HepG2 (cell line): ENCODE measurements around the gene C1orf159. TPM values are rescaled to one million over a fixed set of nuclear protein-coding genes. Genes with fewer than 3 reads are reported as not detected.

Experiments used
- ATAC-seq: fragments of 200-7000 bp; cut with Tn5 transposase; 3 replicates; pipeline ENCODE4 v1.9.1; 2020; ENCODE audit warnings: mild to moderate bottlenecking, moderate library complexity
- BruUV-seq: library from RNA; stranded (reverse); fragments of 400-500 nt; replicated peaks from 2 replicates; lab custom pipeline; 2021; lab: Mats Ljungman, UMichigan
- CTCF ChIA-PET: fragments of 300-600 bp; formaldehyde crosslinking; extraction: SDS; loops from one replicate; lab custom pipeline; 2021; ENCODE audit warnings: low total read pairs, inconsistent platforms, low intra/inter-chr PET ratio; lab: Yijun Ruan, JAX
- POLR2A ChIA-PET: fragments of 350-600 bp; sonication (Branson Sonifier 250); formaldehyde crosslinking; loops from one replicate; lab custom pipeline; 2020; ENCODE audit warnings: antibody characterized with exemption, inconsistent platforms; lab: Yijun Ruan, JAX
- DNase-seq: peaks from one replicate; pipeline ENCODE4 v3.0.0-alpha.2; 2015; ENCODE audit warnings: low spot score
- FAIRE-seq: peaks from 3 replicates; lab custom pipeline; 2011; peaks lifted over from hg19 to GRCh38; lab: Jason Lieb, UNC
- H2AFZ ChIP-seq: one replicate; pipeline ENCODE4 v1.6.1; 2011; ENCODE audit warnings: low read length, inconsistent platforms
- H3K27ac ChIP-seq: fragments of 300-600 bp; 3 replicates; pipeline ENCODE4 v1.8.0; 2011; ENCODE audit warnings: mixed run types, mild to moderate bottlenecking, mixed read lengths, low read length, inconsistent platforms; ENCODE audit not compliant: insufficient read depth; ENCODE audit errors: extremely low read length
- H3K27me3 ChIP-seq, 2 experiments: fragments of 200-600 bp in 1 of 2; 2 replicates in 1 of 2; 3 replicates in 1 of 2; pipeline versions ENCODE4 v1.6.0 to v1.8.0; 2011; ENCODE audit warnings: low read length in 2 of 2, mild to moderate bottlenecking in 2 of 2, moderate library complexity in 2 of 2, inconsistent platforms in 1 of 2; ENCODE audit not compliant: insufficient read depth in 2 of 2, control insufficient read depth in 1 of 2
- H3K36me3 ChIP-seq, 2 experiments: fragments of 200-600 bp in 1 of 2; replicated peaks in 1 of 2; 2 replicates in 1 of 2; 3 replicates in 1 of 2; pipeline versions ENCODE4 v1.5.1 to v1.8.0; 2011; ENCODE audit warnings: low read length in 2 of 2, inconsistent platforms in 1 of 2; ENCODE audit not compliant: insufficient read depth in 2 of 2, control insufficient read depth in 1 of 2
- H3K4me1 ChIP-seq: 2 replicates; pipeline ENCODE4 v1.5.1; 2012; ENCODE audit warnings: low read length, inconsistent platforms; ENCODE audit not compliant: insufficient read depth
- H3K4me2 ChIP-seq: 2 replicates; pipeline ENCODE4 v1.6.0; 2011; ENCODE audit warnings: low read depth, low read length, inconsistent platforms
- H3K4me3 ChIP-seq, 3 experiments: fragments of 200-600 bp in 1 of 3; sonication (generic), shearing (Covaris generic) in 1 of 3; replicated peaks in 1 of 3; 2 replicates each; pipeline ENCODE4 v1.5.1; 2011 to 2016; ENCODE audit warnings: low read length in 3 of 3, inconsistent platforms in 2 of 3, low read depth in 2 of 3, mild to moderate bottlenecking in 2 of 3, control low read depth in 1 of 3, mixed read lengths in 1 of 3; ENCODE audit not compliant: insufficient read depth in 1 of 3
- H3K79me2 ChIP-seq: one replicate; pipeline ENCODE4 v1.6.1; 2011; ENCODE audit warnings: low read length, inconsistent platforms; ENCODE audit not compliant: insufficient read depth
- H3K9ac ChIP-seq: 2 replicates; pipeline ENCODE4 v1.6.0; 2011; ENCODE audit warnings: mild to moderate bottlenecking, low read depth, low read length, inconsistent platforms; ENCODE audit not compliant: insufficient read depth
- H3K9me3 ChIP-seq: 2 replicates; pipeline ENCODE4 v1.5.1; 2012; ENCODE audit warnings: mild to moderate bottlenecking, low read length
- H4K20me1 ChIP-seq: 2 replicates; pipeline ENCODE4 v1.6.0; 2011; ENCODE audit warnings: inconsistent platforms, mild to moderate bottlenecking, low read length, moderate library complexity; ENCODE audit not compliant: insufficient read depth
- CEBPB ChIP-seq: IDR thresholded peaks from 2 replicates; pipeline ENCODE4 v1.6.1; 2011; ENCODE audit warnings: low read depth, low read length, improper control_type of control experiment, borderline replicate concordance
- HNRNPLL ChIP-seq: fragments of 200-400 bp; formaldehyde crosslinking; IDR thresholded peaks from 2 replicates; pipeline ENCODE4 v1.6.1; 2017; ENCODE audit warnings: mild to moderate bottlenecking, low read depth, low read length; ENCODE audit not compliant: poor library complexity, severe bottlenecking
- SATB2 ChIP-seq: sonication (generic); formaldehyde crosslinking; IDR thresholded peaks from 2 replicates; pipeline ENCODE4 v1.5.0; 2020; ENCODE audit warnings: missing genetic modification reagents
- TBX3 ChIP-seq: fragments of 450-650 bp; IDR thresholded peaks from 2 replicates; pipeline ENCODE4 v1.6.1; 2017; ENCODE audit warnings: antibody characterized with exemption, mild to moderate bottlenecking, inconsistent platforms, borderline replicate concordance
- ZNF292 ChIP-seq: sonication (generic); formaldehyde crosslinking; IDR thresholded peaks from 2 replicates; pipeline ENCODE4 v1.8.1; 2022; ENCODE audit warnings: mild to moderate bottlenecking, low read depth, missing genetic modification reagents, borderline replicate concordance
- ZNF672 ChIP-seq: sonication (generic); formaldehyde crosslinking; IDR thresholded peaks from 2 replicates; pipeline ENCODE4 v1.8.1; 2022; ENCODE audit warnings: missing genetic modification reagents
- ZSCAN29 ChIP-seq: sonication (generic); formaldehyde crosslinking; conservative IDR thresholded peaks from 2 replicates; pipeline ENCODE4 v1.4.0; 2020; ENCODE audit warnings: mild to moderate bottlenecking, missing genetic modification reagents
- WGBS: methylation state at CpG from one replicate; pipeline ENCODE4 v1.1.6; 2017; ENCODE audit warnings: low lambda C conversion rate; 5-methylcytosine and 5-hydroxymethylcytosine counted together
- in situ Hi-C: cut with HindIII; loops from 2 replicates; pipeline ENCODE4 v1.10.0; 2017; ENCODE audit warnings: low pct_unique_long_range_greater_than_20kb; ENCODE audit not compliant: extremely low pct_ligation_motif_present
- intact Hi-C: fragments of 100-400 bp; cut with micrococcal nuclease; formaldehyde crosslinking; loops from one replicate; pipeline ENCODE4 v1.10.0; 2022; ENCODE audit not compliant: unreplicated experiment
- polyA plus RNA-seq, 8 experiments: library from polyadenylated mRNA; depleted of rRNA in 3 of 8; stranded (reverse) in 7 of 8; unstranded in 1 of 8; fragments of >200 nt; fragmentation: Illumina TruSeq in 4 of 8; extraction: Trizol in 4 of 8; gene quantifications; 2 replicates each; pipeline versions ENCODE4 v1.2.1 to v1.2.3, GENCODE V29; 2011 to 2016; ENCODE audit warnings: low read depth in 4 of 8, missing spikeins in 1 of 8, mixed read lengths in 1 of 8; ENCODE audit not compliant: insufficient read depth in 1 of 8
- total RNA-seq, 5 experiments: library from RNA; depleted of rRNA; stranded (reverse); fragments of >200 nt; fragmentation: Illumina TruSeq; extraction: Trizol; gene quantifications; 2 replicates each; pipeline ENCODE4 v1.2.3, GENCODE V29; 2016; ENCODE audit warnings: low read depth in 1 of 5
- TF ChIP-seq, protein P1 (sequence below): sonication (generic); formaldehyde crosslinking; IDR thresholded peaks from 2 replicates; pipeline ENCODE4 v1.5.0; 2020; ENCODE audit warnings: mild to moderate bottlenecking, missing genetic modification reagents, borderline replicate concordance
- TF ChIP-seq, protein P2 (sequence below): sonication (generic); formaldehyde crosslinking; IDR thresholded peaks from 2 replicates; pipeline ENCODE4 v1.9.0; 2021; ENCODE audit warnings: missing genetic modification reagents, borderline replicate concordance
- TF ChIP-seq, protein P3 (sequence below): sonication (generic); formaldehyde crosslinking; IDR thresholded peaks from 2 replicates; pipeline ENCODE4 v1.4.0; 2020; ENCODE audit warnings: missing genetic modification reagents; ENCODE audit errors: not compliant biosample characterization

C1orf159 gene
- total and polyA plus RNA-seq, 2 of the 13 experiments (the other 11 are each of a cell fraction or from before 2014, with no cell fraction given), result 3.8 to 6.7 TPM

DNA sequence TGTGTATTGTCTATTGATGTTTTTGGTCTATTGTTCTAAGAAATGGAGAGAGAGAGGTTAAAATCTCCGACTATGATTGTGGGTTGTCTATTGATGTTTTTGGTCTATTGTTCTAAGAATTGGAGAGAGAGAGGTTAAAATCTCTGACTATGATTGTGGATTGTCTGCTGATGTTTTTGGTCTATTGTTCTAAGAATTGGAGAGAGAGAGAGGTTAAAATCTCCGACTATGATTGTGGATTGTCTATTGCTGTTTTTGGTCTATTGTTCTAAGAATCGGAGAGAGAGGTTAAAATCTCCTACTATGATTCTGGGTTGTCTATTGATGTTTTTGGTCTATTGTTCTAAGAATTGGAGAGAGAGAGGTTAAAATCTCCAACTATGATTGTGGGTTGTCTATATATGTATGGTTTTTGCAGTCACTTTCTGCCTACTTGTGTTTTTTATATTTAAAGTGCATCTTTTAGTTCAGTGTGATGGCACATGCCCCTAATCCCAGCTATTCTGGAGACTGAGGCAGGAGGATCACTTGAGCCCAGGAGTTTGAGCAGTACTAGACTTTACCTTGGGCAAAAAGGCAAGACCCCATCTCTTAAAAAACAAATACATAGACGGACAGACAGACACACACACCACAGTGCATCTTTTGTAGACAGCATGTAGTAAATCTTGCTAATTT lies 16.2 kb downstream of the C1orf159 start:
- FAIRE-seq (no peak), DNase-seq (no peak), ATAC-seq (no peak)
- BruUV-seq, result no TSS peak
- H3K9ac ChIP-seq, result no peak overlapping the region
- ChIA-PET CTCF (no interaction called here), POLR2A (no interaction called here)
- no peaks in the 10 kb centered on the region for H4K20me1 ChIP-seq
- in situ Hi-C loops (no loop called here), intact Hi-C loops (no loop called here)
- WGBS, result 92% methylated on average over 4 of the region's 4 CpGs
- H3K4me3 ChIP-seq, result no peak overlapping the region
- no peak overlapping the region for H3K4me2 ChIP-seq
- no peak overlapping the region for H3K27ac ChIP-seq
- peaks cover 10% of the 10 kb centered on the region for H3K4me1 ChIP-seq
- no peaks in the 10 kb centered on the region for H3K79me2 ChIP-seq
- H3K36me3 ChIP-seq, result no peaks in the 10 kb centered on the region
- H3K27me3 ChIP-seq, result no peaks in the 10 kb centered on the region; a peak in 1 of 5 replicates
- no peak overlapping the region for H2AFZ ChIP-seq
- H3K9me3 ChIP-seq, result no peaks in the 10 kb centered on the region
- TF ChIP-seq, protein P1, sequence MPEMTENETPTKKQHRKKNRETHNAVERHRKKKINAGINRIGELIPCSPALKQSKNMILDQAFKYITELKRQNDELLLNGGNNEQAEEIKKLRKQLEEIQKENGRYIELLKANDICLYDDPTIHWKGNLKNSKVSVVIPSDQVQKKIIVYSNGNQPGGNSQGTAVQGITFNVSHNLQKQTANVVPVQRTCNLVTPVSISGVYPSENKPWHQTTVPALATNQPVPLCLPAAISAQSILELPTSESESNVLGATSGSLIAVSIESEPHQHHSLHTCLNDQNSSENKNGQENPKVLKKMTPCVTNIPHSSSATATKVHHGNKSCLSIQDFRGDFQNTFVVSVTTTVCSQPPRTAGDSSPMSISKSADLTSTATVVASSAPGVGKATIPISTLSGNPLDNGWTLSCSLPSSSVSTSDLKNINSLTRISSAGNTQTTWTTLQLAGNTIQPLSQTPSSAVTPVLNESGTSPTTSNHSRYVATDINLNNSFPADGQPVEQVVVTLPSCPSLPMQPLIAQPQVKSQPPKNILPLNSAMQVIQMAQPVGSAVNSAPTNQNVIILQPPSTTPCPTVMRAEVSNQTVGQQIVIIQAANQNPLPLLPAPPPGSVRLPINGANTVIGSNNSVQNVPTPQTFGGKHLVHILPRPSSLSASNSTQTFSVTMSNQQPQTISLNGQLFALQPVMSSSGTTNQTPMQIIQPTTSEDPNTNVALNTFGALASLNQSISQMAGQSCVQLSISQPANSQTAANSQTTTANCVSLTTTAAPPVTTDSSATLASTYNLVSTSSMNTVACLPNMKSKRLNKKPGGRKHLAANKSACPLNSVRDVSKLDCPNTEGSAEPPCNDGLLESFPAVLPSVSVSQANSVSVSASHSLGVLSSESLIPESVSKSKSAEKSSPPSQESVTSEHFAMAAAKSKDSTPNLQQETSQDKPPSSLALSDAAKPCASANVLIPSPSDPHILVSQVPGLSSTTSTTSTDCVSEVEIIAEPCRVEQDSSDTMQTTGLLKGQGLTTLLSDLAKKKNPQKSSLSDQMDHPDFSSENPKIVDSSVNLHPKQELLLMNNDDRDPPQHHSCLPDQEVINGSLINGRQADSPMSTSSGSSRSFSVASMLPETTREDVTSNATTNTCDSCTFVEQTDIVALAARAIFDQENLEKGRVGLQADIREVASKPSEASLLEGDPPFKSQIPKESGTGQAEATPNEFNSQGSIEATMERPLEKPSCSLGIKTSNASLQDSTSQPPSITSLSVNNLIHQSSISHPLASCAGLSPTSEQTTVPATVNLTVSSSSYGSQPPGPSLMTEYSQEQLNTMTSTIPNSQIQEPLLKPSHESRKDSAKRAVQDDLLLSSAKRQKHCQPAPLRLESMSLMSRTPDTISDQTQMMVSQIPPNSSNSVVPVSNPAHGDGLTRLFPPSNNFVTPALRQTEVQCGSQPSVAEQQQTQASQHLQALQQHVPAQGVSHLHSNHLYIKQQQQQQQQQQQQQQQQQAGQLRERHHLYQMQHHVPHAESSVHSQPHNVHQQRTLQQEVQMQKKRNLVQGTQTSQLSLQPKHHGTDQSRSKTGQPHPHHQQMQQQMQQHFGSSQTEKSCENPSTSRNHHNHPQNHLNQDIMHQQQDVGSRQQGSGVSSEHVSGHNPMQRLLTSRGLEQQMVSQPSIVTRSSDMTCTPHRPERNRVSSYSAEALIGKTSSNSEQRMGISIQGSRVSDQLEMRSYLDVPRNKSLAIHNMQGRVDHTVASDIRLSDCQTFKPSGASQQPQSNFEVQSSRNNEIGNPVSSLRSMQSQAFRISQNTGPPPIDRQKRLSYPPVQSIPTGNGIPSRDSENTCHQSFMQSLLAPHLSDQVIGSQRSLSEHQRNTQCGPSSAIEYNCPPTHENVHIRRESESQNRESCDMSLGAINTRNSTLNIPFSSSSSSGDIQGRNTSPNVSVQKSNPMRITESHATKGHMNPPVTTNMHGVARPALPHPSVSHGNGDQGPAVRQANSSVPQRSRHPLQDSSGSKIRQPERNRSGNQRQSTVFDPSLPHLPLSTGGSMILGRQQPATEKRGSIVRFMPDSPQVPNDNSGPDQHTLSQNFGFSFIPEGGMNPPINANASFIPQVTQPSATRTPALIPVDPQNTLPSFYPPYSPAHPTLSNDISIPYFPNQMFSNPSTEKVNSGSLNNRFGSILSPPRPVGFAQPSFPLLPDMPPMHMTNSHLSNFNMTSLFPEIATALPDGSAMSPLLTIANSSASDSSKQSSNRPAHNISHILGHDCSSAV (CRISPR knock-in tag), result no peak
- no peak for TF ChIP-seq TBX3
- no peak for TF ChIP-seq HNRNPLL
- no peak for TF ChIP-seq SATB2 (CRISPR knock-in tag)
- TF ChIP-seq ZNF292 (CRISPR knock-in tag), result no peak
- no peak for TF ChIP-seq ZSCAN29 (CRISPR knock-in tag)
- TF ChIP-seq CEBPB, result no peak
- no peak for TF ChIP-seq ZNF672 (CRISPR knock-in tag)
- TF ChIP-seq, protein P2, sequence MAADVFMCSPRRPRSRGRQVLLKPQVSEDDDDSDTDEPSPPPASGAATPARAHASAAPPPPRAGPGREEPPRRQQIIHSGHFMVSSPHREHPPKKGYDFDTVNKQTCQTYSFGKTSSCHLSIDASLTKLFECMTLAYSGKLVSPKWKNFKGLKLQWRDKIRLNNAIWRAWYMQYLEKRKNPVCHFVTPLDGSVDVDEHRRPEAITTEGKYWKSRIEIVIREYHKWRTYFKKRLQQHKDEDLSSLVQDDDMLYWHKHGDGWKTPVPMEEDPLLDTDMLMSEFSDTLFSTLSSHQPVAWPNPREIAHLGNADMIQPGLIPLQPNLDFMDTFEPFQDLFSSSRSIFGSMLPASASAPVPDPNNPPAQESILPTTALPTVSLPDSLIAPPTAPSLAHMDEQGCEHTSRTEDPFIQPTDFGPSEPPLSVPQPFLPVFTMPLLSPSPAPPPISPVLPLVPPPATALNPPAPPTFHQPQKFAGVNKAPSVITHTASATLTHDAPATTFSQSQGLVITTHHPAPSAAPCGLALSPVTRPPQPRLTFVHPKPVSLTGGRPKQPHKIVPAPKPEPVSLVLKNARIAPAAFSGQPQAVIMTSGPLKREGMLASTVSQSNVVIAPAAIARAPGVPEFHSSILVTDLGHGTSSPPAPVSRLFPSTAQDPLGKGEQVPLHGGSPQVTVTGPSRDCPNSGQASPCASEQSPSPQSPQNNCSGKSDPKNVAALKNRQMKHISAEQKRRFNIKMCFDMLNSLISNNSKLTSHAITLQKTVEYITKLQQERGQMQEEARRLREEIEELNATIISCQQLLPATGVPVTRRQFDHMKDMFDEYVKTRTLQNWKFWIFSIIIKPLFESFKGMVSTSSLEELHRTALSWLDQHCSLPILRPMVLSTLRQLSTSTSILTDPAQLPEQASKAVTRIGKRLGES (CRISPR knock-in tag), result no peak
- TF ChIP-seq, protein P3, sequence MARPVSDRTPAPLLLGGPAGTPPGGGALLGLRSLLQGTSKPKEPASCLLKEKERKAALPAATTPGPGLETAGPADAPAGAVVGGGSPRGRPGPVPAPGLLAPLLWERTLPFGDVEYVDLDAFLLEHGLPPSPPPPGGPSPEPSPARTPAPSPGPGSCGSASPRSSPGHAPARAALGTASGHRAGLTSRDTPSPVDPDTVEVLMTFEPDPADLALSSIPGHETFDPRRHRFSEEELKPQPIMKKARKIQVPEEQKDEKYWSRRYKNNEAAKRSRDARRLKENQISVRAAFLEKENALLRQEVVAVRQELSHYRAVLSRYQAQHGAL, result no peak
